ENCODE results near the gene FXN. TPM values are rescaled to one million over a fixed set of nuclear protein-coding genes. Genes with fewer than 3 reads are reported as not detected.

FXN gene
- total RNA-seq, 4 donors from 2014 or later = 4.6 to 13.2 (median 8.1) TPM

DNA sequence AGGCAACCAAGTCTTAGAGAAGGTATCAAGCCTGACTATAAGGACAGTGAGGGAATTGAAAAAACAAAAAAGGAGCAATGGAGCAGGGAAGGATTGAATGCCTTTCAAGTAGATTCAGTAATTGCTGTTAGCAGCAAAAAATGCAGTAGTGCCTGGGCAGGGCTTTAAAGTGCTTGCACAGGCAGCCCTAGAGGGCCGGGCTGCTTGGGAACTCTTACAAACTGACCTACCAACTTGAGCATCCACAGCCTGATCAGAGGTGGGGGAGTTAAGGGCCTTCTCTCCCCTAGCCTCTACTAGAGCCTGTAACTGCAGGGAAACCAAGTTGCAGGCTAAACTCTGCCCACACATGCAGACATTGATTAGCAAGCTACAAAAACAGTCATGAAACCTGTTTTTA is 19.4 kb downstream of the FXN start:
- Histone ChIP-seq H3K4me3 (no peak overlapping the region), H3K4me1 (peaks cover 0 to 22% (median 4%) of the 10 kb centered on the region in 3 donors), H3K36me3 (peaks cover 0 to 7% of the 10 kb centered on the region in 2 donors), H3K9me3 (no peaks in the 10 kb centered on the region), H3K27me3 (no peaks in the 10 kb centered on the region), H3K27ac (peak overlapping the region in 1 of 4 donors; percentile 5)
- TF ChIP-seq POLR2AphosphoS5 (IDR thresholded peaks at IDR 0.05) (no peak), POLR2A (IDR thresholded peaks at IDR 0.05) (no peak), EP300 (IDR thresholded peaks at IDR 0.05) (no peak)
- TF ChIP-seq, protein P1, sequence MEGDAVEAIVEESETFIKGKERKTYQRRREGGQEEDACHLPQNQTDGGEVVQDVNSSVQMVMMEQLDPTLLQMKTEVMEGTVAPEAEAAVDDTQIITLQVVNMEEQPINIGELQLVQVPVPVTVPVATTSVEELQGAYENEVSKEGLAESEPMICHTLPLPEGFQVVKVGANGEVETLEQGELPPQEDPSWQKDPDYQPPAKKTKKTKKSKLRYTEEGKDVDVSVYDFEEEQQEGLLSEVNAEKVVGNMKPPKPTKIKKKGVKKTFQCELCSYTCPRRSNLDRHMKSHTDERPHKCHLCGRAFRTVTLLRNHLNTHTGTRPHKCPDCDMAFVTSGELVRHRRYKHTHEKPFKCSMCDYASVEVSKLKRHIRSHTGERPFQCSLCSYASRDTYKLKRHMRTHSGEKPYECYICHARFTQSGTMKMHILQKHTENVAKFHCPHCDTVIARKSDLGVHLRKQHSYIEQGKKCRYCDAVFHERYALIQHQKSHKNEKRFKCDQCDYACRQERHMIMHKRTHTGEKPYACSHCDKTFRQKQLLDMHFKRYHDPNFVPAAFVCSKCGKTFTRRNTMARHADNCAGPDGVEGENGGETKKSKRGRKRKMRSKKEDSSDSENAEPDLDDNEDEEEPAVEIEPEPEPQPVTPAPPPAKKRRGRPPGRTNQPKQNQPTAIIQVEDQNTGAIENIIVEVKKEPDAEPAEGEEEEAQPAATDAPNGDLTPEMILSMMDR (IDR thresholded peaks at IDR 0.05) = no peak
- ATAC-seq = no peak
- WGBS, 2 donors (ENCODE audit: low coverage in 1 of 2) = 50% methylated on average over 1 of the region's 1 CpG; no CpG with 5 or more reads in 1 of the 2 donors

DNA sequence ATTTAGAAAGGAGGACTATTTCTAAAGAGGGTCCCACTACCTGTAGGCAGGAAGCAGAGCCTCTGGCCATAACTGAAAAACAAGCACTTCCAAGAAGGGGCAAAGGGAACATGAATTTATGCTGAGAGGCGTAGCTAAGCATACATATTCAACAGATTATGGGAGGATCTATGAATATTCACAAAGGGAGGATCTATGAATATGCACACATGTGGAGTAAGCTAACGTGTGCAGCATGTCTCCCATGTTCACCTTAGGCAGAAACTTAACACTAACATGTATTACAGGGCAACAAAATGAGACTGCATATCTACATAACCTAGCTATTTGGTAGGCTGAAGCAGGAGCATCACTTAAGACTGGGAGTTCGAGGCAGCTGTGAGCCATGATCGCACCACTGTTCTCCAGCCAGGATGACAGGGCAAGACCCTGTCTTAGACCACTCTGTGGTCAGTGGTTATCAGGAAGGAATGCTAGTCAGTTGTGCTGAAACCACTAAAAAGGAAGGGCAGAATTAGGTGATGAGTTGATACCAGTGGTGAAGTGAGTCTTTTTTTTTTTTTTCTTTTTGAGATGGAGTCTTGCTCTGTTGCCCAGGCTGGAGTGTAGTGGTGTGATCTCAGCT is 20.8 kb downstream of the FXN start:
- H3K27ac ChIP-seq = no peak overlapping the region
- peaks cover 0 to 22% (median 4%) of the 10 kb centered on the region in 3 donors for H3K4me1 ChIP-seq
- WGBS, 2 donors (ENCODE audit: low coverage in 1 of 2) = 88 to 100% methylated on average over 2 to 3 of the region's 4 CpGs
- no peak for ATAC-seq
- TF ChIP-seq POLR2A (IDR thresholded peaks at IDR 0.05) = no peak
- TF ChIP-seq POLR2AphosphoS5 (IDR thresholded peaks at IDR 0.05) = no peak
- TF ChIP-seq, protein P1 (IDR thresholded peaks at IDR 0.05) = no peak
- no peaks in the 10 kb centered on the region for H3K27me3 ChIP-seq
- peaks cover 0 to 4% of the 10 kb centered on the region in 2 donors for H3K36me3 ChIP-seq
- H3K4me3 ChIP-seq = no peak overlapping the region
- H3K9me3 ChIP-seq = no peaks in the 10 kb centered on the region

DNA sequence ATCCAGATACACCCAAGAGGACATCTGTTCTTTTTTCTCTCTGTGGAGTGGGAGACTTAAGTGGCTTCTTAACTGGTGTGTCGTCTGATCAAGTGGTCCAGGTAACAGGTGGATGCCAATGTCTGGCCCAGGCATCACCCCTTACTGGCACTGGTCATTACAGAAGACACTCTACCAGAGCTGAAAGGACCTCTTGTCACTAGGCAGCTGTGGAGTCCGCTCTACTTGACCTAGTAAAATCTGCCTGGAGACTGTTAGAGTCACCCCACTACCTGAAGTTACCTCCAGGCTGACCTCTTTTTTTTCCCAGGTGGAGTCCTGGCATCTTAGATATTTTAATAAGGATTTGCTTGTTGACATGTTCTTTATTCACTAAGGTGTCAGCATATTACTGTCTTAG is 22.5 kb downstream of the FXN start:
- WGBS, 2 donors (ENCODE audit: low coverage in 1 of 2) = 80 to 100% methylated on average over 1 of the region's 2 CpGs
- Histone ChIP-seq H3K36me3 (peaks cover 0 to 2% of the 10 kb centered on the region in 2 donors), H3K27me3 (no peaks in the 10 kb centered on the region), H3K27ac (no peak overlapping the region), H3K4me3 (no peak overlapping the region), H3K9me3 (no peaks in the 10 kb centered on the region), H3K4me1 (peaks cover 0 to 22% (median 4%) of the 10 kb centered on the region in 3 donors)
- no peak for ATAC-seq
- TF ChIP-seq POLR2AphosphoS5 (IDR thresholded peaks at IDR 0.05) (no peak), EP300 (IDR thresholded peaks at IDR 0.05) (no peak), POLR2A (IDR thresholded peaks at IDR 0.05) (no peak)
- TF ChIP-seq, protein P1 (IDR thresholded peaks at IDR 0.05) = no peak

DNA sequence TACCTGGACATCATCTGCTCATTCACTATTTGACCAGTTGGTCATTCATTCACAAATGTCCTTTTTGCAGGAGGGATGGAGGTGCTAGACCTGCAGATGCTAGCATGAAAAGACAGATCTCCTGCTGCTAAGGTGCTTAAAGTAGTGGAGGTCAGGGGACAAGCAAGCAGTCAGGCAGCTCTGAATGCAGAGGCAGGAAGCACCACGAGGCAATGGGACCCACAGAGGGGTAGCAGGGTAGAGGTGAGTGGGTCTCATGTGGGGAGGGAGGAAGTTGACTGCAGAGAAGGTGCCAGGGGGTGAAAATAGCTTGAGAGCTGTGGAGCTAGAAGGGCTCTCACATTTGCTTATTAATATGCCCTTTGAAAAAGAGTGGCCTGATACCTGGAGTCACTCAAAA is 25.2 kb downstream of the FXN start:
- peaks cover 0 to 17% (median 0%) of the 10 kb centered on the region in 3 donors for H3K4me1 ChIP-seq
- H3K27me3 ChIP-seq = no peaks in the 10 kb centered on the region
- H3K4me3 ChIP-seq = no peak overlapping the region
- 17 to 50% methylated on average over 1 of the region's 1 CpG for WGBS, 2 donors (ENCODE audit: low coverage in 1 of 2)
- H3K36me3 ChIP-seq = peaks cover 0 to 17% of the 10 kb centered on the region in 2 donors
- no peak overlapping the region for H3K27ac ChIP-seq
- TF ChIP-seq POLR2AphosphoS5 (IDR thresholded peaks at IDR 0.05) (no peak), EP300 (IDR thresholded peaks at IDR 0.05) (no peak), POLR2A (IDR thresholded peaks at IDR 0.05) (no peak)
- TF ChIP-seq, protein P1 (IDR thresholded peaks at IDR 0.05) = no peak
- no peak for ATAC-seq
- H3K9me3 ChIP-seq = no peaks in the 10 kb centered on the region

DNA sequence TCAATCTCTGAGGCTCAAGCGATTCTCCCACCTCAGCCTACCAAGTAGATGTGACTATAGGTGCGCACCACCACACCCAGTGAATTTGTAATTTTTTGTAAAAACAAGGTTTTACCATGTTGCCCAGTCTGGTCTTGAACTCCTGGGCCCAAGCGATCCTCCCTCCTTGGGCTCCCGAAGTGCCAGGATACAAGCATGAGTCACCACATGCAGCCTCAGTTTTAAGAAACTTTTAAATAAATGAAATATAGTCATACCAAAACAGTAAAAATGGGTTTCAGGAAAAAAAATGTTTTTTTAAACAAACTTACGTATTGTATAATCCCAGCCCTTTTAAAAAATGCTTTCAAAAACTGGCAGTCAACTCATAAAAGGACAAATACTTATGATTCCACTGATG is 26.6 kb downstream of the FXN start:
- Histone ChIP-seq H3K4me1 (peaks cover 0 to 22% (median 0%) of the 10 kb centered on the region in 3 donors), H3K27me3 (no peaks in the 10 kb centered on the region), H3K27ac (peak overlapping the region in 1 of 4 donors; percentile 35), H3K9me3 (no peaks in the 10 kb centered on the region), H3K36me3 (peaks cover 0 to 32% of the 10 kb centered on the region in 2 donors), H3K4me3 (no peak overlapping the region)
- no peak for ATAC-seq
- no peak for TF ChIP-seq EP300 (IDR thresholded peaks at IDR 0.05)
- no peak for TF ChIP-seq POLR2AphosphoS5 (IDR thresholded peaks at IDR 0.05)
- no peak for TF ChIP-seq POLR2A (IDR thresholded peaks at IDR 0.05)
- TF ChIP-seq, protein P1 (IDR thresholded peaks at IDR 0.05) = no peak
- 77 to 82% methylated on average over 5 of the region's 5 CpGs for WGBS, 2 donors (ENCODE audit: low coverage in 1 of 2)
